Stimulated activated CD4-positive, alpha-beta T cell treated with anti-CD3 and anti-CD28 coated beads, Interleukin-2, amount 100 ng/mL, for 4 hours (primary cell): ENCODE results near the gene DKKL1.

Source experiments
- DNase-seq: peaks from one replicate; pipeline ENCODE4 v3.0.0-alpha.2; 2020; ENCODE audit warnings: low read depth

DKKL1 gene

DNA sequence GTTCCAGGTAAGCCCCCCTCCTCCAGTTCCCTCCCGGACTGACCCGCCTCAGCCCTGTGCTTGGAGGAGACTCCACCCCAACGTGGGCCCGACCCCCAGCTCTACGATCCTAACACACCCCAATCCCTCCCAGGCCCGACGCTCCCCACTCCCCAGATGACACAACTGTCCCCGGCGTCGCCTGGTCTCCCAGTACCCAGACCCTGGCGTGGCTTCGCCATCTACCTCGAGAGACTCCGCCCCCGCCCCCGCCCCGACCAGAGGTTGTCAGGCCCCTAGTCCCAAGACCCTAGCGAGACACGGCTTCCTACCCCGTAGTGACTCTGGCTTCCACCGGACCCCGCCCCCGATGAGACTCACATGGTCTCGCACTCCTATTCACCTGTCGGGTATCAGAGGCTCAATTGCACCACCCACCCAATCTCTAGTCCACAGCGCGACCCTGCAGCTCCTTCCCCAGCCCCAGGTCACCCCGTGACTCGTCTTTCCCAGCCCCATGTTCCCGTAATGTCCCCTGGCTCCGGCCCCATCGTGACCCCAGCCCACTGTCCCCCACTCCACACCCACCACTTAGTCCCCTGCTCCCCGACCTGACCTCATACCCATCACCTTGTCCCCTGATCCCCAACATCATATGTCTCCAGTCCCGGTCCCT is 25.5 kb upstream of the DKKL1 start:
- no peak for DNase-seq

DNA sequence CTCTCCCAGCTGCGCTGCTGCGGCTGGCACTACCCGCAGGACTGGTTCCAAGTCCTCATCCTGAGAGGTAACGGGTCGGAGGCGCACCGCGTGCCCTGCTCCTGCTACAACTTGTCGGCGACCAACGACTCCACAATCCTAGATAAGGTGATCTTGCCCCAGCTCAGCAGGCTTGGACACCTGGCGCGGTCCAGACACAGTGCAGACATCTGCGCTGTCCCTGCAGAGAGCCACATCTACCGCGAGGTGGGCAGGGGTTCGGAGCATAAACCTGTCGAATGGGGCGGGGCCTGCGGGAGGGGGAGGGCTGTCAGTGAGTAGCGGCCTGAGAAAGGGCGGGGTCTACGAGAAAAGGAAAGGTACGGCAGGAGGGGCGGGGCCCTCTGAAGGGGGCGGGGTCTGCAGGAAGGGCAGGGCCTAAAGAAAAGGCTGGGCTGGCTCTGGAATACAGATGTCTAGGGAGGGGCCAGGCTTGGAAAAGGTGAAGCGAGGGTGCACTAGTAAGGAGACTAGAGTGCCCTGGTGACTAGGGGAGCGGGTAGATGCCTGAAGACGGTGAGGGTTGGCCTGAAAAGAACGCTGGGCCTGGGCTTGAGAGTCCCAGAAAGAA is 24.9 kb upstream of the DKKL1 start:
- DNase-seq = no peak

DNA sequence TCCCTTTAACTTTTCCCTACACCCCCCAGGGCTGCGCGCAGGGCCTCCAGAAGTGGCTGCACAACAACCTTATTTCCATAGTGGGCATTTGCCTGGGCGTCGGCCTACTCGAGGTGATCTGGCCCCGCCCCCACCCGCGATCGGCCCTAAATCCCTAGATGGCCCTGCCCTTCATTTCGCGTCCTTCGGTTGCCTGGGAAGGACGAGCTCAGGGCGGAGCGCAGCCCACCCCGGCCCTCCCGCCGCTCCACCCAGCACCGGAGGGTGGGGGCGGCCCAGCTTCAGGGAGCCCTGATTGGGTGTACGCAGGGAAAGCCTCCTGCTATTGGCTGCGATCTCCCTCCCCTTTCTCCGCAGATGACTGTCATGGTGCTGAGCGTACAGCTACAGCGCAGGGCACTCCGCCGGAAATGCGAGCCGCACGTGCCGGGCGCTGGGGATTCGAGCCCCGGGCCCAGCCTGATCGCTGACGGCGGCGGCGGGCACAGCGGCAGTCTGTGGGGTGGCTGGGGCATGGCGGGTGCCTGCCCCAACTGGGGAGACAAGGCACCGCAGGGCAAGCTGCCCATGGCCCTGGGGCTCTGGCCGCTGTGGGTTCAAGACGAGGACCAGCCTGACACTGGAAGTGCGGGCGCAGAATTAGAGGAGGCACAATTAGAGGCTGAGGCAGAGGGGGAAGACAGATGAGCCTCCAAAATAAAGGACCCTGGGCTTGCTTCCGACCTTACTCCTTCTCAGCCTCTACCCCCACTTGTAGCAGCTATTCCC is 24.2 kb upstream of the DKKL1 start:
- DNase-seq = no peak

DNA sequence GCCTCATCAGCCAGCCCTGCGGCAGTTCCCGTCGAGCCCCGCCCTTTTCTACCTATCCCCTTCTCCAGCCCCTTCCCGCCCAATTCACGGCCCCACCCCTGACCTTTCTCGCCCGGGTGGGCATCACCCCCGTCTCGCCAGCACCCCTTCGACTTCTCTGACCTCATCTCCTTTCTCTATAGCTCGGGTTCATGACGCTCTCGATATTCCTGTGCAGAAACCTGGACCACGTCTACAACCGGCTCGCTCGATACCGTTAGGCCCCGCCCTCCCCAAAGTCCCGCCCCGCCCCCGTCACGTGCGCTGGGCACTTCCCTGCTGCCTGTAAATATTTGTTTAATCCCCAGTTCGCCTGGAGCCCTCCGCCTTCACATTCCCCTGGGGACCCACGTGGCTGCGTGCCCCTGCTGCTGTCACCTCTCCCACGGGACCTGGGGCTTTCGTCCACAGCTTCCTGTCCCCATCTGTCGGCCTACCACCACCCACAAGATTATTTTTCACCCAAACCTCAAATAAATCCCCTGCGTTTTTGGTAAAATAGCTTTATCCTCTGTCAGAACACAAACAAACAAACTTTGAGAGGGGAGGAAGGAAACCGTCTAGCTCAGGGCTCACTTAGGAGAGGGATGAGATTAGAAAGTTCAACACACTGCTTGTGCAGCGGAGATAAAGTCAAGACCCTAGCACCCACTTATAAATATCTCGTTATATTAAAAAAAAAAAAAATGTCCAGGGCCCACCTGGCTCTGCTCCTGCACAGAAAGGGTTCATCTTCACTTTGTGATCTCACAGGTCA is 23.4 kb upstream of the DKKL1 start:
- no peak for DNase-seq

DNA sequence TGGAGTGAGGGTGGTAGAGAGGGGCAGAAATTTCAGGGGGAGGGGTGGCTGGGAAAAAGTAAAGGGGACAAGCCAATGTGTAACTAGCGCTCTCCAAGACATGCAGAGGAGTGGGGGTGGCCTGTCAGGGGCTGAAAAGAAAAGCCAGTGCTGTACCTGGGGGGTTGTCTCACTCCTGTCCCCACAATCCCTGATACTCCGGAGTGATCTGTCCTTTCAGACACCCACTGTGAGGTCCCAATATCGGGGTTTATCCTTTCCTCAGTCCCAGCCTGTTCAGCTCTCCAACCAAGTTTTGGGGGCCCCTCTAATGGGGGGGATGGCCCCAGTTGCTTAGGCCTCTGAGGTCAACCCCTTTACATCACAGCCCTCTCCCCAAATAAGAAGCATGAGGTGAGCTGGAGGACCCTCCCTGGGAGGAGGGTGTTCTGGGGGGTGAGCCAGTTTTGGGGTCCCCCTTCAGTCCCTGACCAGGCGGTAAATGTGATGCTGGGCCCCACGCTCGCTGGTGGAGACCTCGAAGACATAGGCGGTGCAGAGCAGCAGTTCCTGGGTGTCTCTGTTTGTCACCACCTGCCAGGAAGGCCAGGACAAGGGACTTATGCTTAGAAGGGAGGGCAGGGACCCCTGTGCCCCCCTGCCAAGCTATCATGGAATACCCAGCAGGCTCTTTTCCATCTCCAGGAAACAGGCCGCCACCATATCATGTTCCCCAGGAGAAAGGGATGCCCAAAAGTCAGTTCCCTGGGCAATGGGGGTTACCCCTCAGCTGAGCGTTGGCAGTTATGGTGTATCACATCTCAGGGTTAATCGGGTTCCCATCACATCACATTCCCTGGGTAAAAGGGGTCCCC is 22.6 kb upstream of the DKKL1 start:
- no peak for DNase-seq

DNA sequence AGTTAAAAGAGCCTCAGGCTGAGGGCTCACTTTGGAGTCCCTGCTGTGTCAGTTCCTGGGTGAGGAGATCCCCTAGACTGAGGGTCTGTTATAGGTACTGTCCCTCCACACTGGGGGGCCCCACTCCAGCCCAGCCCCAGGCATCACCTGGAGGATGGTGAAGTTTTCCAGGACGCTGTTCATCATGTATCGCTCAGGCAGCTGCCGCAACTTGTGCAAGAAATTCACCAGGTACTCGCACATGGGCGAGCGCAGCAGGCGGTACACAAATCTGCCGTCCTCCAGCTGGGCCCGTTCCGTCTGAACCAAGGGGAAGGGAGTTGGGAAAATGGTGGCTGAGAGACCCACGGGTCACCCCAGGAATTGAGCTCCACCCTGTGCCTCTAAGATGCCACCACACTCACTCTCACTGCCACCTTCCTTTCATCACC is 21.4 kb upstream of the DKKL1 start:
- no peak for DNase-seq

DNA sequence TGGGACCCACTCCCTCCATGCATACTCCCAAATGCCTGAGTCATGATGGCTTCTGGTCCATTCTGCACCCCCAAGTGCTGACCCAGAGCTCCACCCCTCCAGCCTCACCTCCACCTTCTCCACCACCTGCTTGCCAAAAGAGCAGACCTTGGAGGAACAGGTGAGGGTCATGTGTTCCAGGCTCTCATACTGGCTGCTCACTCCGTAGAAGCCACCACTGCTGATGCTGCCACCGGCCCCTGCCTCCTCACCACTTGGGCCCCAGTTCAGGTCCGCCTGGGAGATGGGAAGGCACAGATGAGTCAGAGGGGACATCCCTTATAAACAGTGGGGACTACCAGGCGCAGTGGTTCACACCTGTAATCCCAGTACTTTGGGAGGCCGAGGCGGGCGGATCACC is 20.6 kb upstream of the DKKL1 start:
- DNase-seq = no peak

DNA sequence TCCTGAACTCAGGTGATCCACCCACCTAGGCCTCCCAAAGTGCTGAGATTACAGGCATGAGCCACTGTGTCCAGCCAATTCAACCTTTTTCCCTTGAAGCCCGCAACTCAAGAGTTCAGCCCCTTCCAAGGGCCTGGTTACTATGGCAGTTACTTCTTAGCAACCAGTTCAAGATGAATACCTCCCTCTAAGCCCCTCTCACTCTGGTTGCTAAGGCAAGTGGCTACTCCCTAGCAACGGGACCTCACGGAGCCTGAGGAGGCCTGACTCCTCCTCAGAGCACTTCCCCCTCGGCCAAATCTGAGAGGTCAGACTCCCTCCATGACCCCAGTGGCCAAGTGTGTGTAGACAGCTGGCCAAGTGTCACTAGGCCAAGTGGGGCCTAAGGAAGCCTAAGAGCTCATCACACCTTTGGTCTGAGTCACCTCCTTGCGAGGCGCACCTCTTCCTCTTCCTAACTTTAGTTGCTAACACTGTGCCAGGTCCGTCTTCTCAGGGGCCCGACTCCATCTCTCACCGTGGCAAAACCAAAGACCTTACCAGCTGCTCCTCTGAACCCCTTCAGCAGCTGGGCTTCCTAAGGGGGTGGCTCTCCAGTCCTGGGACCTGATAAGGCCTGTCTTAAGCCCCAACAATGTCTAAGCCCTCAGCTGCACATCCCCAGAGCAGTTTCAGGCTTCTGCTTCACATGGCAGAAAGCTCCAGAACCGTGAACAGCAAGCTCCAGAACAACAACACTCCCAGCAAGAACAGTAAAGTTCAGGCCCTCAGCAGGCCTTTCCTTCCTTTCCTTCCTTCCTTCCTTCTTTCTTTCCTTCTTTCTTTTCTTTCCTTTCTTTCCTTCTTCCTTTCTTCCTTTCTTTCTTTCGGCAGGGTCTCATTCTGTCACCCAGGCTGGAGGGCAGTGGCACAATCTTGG is 18.9 kb upstream of the DKKL1 start:
- no peak for DNase-seq

DNA sequence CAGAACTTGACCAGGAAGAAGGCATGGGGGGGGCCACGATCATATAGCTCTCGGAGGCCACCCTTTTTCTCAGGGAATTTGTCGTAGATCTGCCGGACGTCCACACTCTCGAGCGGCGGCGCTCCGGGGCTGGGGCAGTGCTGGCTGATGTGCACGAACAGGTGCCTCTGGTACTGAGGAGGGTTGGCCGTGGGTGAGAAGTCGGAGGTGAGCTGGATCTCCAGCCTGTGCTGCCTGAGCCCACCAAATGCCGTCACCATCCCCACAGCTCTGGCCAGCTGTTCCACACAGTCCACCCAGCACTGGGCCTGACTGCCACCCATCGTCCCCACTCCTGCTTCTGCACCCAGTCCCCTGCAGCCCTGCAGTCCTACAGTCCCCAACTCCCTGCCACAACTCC is 16.5 kb upstream of the DKKL1 start:
- no peak for DNase-seq

DNA sequence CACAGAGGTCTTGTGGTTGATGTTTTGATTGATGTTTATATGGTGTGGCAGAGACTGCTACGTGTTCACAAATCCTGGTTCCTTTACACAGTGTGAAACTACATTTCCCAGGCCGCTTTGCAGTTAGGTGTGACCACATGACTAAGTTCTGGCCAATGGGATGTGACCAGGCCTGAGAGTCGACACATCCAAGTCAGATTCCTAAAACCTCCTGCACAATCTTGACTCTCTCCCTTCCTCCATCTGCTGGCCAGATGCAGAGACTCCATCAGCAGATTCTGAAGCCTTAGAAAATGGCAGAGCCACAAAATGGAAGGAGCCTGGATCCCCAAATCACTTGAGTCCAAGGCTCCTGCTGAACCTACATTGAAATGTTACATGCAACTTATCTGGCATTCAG is 15.8 kb upstream of the DKKL1 start:
- no peak for DNase-seq

DNA sequence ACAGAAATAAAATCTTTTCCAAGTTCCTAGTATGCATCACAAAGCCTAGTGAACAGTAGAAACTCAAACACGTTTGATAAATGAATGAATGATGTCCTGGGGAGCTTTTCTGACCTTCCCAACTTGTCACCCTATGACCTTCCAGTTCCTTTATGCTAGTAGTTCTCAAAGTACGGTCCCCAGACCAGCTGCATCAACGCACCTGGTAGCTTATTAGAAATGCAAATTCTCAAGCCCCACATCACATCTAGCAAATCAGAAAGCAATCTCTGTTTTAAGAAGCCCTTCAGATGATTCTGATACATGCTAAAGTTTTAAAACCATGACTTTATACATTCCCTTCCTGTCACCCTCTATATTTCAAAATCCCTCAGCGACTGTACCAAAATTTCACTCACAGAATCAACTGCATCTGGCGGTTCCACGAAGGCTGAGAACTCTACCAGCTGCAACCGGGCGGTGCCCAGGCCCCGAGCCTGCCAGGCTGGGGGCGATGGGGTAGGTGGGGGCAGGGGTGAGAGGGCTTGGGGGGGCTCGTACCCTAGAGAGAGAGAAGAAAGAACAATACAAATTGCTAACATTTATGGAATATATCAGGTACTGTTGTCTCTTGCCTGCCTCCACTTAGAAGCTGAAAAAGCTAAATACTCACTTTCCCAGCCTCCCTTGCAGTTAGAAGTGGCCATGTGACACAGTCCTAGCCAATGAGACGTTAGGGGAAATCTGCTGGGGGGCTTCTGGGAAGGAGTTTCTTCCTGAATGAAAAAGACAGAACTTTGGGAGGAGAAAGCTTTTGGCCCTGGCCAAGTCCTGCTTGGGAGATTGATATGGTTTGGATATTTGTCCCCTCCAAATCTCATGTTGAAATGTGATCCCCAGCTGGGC is 15.1 kb upstream of the DKKL1 start:
- no peak for DNase-seq

DNA sequence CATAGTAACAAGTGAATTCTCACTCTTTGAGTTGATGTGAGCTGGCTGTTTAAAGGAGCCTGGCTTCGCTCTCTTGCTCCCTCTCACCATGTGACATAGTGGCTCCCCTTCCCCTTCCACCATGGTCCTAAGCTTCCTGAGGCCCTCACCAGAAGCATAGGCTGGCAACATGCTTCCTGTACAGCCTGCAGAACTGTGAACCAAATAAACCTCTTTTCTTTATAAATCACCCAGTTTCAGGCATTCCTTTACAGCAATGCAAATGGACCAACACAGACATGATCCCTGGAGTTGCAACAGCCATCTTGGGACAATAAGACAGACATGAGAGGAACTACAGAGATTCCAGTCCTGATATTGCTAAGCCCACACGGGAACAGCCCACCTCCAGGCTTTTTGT is 14.1 kb upstream of the DKKL1 start:
- DNase-seq = no peak

DNA sequence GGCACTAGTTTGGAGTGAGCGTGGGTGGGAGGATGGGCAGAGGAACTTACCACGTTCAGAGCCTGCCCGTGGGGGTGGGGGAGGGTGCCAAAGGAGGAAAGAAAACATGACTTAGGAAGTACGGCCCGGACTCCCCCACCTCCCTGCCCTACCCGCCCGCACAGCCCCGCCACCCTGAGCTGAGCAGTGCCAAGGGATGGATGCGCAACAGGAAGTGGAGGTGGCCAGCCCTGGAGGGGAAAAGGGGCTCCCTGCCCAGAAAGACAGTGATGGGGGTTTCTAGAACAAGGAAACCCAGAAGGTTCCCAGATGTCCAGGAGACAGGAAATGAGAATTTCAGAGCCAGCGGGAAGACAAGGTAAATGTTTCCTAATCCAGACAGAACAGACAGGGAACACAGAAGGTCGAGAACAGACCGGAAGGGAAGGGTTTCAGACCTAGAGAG is 7.7 kb upstream of the DKKL1 start:
- DNase-seq = no peak

DNA sequence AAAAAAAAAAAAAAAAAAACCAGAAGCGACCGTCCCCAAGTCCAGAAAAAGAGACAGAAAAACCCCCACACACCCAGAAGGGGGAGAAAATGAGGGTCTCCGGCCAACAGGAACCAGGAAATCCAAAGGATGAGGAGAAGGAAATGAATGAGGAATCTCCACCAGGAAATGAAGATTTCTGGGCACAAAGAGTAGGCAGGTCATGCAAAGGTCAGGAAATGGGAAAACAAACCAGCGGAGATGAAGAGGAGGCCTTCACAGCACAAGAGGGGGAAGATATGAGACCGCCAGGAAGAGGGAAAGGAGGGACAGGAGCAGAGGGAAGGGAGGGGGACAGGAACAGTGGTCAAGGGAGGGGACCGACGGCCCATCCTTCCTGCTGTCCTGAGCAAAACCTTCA is 7.3 kb upstream of the DKKL1 start:
- no peak for DNase-seq

DNA sequence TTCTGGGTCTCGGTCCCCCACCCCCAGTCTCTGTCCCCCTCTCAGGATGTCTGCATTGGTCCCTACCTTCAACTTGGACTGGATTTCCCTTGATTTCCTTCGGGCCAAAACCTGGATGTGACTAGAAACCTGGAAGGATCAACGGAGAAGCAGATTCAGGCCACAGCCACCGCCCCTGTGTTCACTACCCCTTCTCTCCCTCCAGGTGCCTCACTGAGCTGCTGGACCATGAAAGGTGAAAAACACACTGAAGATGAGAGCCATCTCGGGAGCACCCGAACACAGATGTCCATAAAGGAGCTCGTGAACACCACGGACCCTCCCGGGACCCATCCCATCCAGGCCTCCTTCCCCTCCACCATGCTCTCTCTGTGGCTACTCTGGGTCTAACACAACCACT is 6.5 kb upstream of the DKKL1 start:
- no peak for DNase-seq

DNA sequence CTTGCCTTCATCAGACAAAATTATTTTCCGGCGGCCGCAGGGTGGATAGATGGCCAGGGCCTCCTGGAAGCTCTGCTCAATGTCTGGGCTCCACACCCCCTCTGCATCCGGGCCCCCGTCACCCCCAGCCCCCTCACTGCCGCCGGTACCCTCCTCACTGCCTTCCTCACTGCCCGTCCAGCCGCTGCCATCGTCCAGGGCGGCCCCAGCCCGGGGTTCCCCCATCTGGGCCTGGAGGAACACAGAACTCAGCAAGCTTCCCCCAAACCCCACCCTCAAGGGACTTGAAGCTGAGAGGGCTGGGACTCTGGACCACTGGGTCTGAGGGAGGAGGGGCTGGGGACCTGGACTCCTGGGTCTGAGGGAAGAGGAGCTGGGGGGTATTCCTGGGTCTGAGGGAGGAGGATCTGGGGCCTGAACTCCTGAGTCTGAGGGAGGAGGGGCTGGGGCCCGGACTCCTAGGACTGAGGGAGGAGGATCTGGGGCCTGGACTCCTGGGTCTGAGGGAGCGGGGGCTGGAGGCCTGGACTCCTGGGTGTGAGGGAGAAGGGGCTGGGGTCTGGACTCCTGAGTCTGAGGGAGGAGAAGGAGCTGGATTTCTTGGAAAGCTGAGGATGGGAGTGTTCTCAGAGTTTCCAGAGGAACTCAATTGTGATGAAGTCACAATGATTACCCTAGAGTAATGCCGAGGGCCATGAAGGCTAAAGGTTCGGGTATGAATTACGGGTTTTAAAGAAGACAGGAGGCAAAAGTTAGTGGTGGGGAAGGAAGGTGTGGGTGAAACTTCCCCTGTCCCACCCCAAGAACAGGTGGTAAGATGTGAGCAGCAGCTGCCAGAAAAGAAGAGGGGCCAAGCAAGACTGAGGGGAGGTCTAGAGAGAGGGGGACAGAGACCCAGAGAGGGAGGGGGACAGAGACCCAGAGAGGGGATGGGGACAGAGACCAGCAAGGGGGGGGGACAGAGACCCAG is 3.5 kb upstream of the DKKL1 start:
- no peak for DNase-seq

DNA sequence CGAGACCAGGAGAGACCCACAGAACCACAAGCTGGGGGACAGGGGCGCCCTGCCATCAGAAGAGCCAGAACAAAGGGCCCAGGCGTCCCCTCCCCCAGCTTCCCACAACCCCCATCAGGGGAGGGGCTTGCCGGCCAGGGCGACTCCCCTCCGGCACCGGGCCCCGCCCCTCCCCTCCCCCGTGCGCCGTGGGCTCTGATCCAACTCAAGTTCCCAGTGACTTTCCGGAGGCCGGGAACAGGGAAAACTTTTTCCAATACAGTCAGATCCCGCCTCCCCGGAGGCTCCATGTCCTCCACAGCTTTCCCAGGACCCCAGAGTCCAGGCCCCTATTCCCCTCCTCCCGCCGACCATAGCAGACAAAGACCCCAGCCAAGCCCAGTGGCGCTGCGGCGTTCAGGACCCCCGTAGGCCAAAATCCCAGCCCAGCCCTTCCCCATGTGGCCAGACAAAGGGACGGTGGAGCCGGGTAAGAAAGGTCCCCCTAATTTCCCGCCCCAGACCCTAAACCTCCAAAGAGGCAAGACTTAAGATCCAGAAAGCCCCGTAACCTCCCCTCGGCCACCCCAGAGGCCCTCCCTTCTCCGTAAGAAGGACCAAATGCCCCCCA is 2.1 kb upstream of the DKKL1 start:
- DNase-seq = no peak
